HG03575 (cell line): ENCODE results near the gene ERI3.

Source experiments
- ATAC-seq: cut with Tn5 transposase; IDR thresholded peaks from one replicate; pipeline ENCODE4 v1.9.1; 2021; ENCODE audit not compliant: unreplicated experiment, insufficient number of reproducible peaks, low FRiP score; ENCODE audit errors: extremely low read depth

Gene ERI3

DNA sequence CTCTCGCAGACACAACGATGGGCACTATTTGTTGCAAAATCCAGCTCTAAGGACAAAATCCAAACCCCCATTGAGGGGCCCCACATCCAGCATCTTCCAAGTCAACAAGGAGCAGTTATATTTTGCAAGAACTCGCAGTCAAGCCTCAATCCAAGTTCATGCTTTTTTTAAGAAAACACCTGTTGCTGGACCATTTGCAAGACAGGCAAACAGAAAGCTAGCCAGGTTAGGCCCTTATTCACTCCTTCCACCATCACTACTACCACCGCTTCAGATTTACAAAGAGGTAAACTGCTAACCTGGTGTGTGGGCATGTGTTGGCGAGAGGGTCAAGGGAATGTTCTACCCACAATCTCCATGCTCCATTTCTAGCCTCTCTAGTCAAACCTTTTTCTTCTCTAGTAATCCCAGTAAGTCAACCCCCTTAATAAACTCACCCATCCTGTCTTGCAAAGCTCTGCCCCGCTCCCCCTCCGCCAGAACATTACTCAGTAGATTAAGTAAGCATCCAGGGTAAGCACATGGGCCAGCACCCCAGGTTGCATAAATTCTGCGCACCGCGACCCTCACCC lies 703 bp downstream of the ERI3 start:
- no peak for ATAC-seq

DNA sequence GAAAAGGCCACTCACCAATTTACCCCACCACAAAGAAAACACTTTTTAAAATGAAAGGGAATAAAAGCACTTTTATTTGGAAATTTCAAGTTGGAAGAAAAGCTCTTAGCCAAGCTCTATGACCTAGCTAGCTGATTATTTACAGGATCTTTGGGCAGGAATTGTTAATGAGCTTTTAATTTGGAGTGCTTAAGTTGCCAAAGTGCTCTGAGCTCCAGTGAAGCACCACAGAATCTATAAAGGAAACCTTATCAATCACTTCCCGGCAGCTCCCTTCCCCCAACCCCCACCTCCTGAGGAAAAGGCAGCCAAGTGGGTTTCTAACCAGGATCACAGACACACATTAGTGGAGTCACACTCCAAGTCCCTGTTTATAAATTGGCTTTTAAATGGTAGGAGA lies 1.5 kb downstream of the ERI3 start:
- ATAC-seq: no peak

DNA sequence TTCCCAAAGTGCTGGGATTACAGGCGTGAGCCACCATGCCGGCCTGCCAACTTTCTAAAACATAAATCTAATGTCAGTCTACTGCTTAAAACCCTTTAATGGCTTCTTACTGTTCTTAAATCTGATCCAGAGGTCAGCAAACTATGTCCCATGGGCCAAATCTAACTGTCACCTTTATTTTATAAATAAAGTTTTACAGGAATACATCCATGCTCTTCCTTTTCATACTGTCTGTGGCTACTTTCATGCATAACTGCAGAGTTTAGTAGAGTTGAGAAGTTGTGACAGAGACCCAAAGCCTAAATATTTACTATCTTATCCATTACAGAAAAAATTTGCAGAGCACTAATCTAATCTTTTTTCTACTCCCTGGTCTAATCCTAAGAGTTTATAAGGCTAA lies 3.8 kb downstream of the ERI3 start:
- no peak for ATAC-seq

DNA sequence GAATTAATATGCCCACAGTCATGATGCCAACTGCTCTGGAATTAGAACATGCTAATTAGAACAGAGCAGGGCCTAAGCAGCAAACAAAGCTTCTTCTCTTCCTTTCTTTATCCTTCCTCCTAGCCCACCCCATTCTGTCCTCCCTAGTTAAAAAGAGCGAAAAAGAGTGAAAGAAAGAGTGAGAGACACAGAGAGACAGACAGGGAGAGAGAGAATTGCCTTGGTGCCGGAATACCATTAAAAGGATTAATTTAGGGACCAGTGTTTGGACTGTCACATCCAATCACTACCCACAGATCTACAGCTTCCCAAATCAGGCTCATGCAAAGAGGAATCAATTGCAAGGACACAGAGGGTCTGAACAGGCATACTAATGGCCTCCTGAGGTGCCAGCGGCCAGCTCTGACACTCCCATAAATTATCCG lies 7.0 kb downstream of the ERI3 start:
- ATAC-seq: no peak

DNA sequence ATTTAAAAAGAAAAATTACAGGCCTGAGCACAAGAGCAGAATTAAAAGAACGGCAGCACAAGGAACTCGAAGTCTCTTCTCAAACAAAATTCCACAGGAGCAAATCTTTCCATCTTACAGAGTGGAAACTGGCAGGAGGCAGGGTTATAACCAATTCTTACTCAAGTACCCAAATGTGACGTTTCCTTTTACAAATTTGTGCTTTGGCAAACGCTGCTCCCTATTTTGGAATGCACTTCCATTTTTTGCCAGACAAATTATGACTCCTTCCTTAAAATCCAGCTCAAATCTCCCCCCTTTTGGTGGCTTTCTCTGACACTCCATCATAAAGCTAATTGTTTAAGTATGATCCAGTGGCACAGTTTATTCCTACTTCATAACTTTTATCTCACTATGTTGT lies 7.8 kb downstream of the ERI3 start:
- no peak for ATAC-seq

DNA sequence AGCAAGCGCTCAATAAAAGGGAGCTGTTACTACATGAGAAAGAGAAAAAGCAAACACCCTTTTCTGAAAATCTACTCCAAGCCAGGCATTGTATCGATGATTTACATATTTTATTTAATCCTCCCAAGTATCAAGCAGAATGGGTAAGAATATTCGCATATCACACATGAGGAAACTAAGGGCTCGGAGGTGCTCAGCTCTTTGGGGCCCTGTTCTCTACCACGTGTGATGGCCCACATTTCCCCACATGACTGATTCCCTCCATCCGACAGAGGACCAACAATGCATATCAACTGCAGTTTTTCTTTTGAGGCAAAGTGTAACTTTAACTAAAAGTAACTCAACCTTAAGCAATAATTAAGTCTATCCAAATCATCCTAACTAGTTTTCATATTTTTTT lies 8.2 kb downstream of the ERI3 start:
- no peak for ATAC-seq

DNA sequence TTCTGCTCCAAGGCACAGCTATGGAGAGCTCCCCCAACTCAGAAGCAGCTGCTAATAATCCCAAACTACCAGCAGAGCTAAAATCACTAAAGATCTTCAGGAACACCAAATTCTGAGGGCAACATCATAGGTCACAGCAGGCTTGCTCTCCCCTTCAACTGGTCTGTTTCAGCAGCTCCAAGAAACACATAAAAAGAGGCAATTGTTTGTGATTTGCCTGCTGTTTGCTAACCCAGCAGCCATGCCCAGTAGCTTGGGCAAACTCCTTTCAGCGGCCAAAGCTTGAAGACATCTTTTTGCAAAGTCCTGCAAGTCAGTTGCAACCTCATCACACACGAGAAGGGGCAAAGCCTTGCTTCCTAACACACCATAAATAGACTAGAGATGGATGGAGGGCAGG lies 8.9 kb downstream of the ERI3 start:
- no peak for ATAC-seq

DNA sequence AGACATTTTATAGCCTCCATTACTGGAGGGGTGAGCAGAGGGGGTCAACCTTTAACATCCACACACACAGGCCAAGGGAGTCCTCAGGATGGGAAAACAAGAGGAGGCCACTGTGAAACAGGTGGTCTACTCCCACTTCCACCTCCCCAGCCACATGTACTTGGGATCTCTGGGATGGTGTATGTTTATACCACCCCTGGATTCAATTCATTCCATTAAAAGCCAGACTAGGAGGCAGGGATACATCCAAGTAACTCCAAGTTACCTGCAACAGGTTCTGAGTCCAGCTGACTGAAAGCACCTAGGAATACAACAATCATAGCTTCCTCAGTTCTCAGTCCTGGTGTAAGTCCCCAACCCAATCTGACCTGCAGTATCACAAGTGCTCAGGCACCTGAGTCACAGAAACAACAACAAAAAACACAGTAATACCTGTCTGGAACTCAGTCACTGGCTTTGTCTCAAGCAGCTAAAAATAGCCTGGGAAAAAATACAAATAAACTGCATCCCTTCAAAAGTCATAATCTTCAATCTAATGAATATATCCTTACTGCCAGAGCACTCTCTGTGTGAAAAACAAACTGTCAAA lies 9.8 kb downstream of the ERI3 start:
- no peak for ATAC-seq

DNA sequence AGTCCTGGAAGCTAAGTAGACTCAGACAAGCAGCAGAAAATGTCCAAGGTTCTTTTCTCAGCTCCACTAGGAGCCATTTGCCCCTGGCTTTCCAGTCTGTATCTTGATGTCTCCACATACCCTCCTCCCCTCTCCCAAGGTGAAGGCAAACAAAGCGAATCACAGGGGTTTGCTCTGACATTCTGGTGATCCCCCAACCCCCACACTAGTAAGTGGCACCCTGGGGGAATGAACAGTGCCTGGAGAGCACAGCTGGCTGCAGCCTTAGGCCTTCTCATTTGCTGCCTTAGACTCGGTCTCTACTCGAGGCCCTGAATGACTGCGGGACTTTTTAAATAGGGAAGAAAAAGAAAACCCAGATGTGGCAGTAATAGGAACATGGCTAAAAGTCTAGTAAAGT lies 15.3 kb downstream of the ERI3 start:
- no peak for ATAC-seq

DNA sequence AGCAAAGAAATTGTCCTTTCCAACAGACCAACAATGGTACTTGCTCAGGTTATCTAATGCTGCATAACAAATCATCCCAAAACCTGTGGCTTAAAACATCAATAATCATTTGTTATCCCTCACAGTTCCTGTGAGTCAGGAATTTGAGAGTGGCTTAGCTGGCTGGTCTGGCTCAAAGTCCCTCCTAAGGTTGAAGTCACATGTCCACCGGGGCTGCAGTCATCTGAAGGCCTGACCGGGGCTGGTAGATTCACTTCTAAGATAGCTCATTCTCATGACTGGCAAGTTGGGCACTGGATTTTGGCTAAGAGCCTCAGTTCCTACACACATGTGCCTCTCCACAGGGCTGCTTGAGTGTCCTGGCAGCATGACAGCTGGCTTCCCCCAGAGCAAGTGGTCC lies 16.9 kb downstream of the ERI3 start:
- no peak for ATAC-seq

DNA sequence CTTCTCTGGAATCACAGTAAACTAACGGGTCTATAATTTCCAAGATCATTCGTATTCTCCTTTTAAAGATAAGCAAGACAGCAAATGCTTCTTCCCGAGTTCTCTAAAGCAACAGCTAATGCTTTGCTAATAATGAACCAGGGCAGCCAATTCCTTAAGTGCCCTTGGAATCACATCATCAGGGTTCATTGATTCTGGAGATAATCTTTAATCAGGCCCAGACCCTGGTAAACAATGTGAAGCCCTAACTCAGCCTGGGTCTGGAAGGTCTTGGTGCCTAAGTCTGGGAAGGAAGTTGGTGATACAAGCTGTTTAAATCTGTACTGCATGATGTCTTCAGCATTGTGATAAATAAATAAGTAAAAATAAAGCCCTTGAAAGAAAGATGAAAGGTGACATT lies 18.4 kb downstream of the ERI3 start:
- no peak for ATAC-seq

DNA sequence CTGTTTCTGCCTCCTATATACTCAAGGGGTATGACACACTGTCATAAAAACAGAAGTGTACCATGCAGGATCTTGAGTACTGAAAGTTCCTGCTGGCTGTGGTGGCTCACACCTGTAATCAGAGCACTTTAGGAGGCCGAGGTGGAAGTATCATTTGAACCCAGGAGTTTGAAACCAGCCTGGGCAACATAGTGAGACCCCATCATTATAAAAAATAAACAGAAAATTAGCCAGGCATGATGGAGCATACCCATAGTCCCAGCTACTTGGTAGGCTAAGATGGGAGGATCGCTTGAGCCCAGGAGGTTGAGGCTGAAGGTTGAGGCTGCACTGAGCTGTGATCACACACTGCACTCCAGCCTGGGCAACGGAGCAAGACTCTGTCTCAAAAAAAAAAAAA lies 20.1 kb downstream of the ERI3 start:
- no peak for ATAC-seq

DNA sequence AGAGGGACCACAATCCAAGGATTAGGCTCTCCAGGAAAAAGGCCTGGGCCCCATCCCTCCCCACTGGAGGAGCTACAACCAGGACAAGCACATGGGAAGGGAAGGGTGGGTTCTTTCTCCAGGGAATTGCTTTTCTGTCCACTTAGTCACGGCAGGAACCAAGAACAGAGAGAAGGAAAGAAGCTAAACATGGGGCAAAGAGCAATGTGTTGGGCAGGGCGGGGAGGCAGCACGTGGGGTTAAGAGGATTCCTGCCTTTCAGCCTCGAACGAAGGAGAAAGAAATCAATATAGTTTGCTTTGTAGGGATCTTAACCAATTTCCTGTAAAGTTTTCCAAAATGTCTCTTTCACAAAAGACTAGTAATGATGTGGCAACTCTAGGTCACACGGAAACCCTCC lies 21.7 kb downstream of the ERI3 start:
- ATAC-seq: no peak

DNA sequence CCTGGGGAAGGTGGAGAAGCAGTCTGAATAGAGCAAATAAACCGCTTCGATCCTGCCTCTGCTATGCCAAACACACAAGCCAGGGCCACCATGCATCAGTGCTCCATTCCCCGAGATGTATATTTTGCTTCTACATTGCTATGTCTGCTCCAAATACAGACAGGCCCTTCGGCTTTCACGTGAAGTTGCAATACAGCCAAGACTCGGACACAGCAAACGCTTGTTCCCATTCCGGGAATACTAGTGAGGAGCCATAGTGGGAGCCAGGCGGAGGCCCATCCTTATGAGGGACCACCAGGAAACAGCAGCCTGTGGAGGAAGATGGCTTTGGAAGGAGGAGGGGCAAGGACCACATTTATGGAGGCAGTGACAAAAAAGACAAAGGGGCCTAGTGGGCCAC lies 22.6 kb downstream of the ERI3 start:
- ATAC-seq: no peak

DNA sequence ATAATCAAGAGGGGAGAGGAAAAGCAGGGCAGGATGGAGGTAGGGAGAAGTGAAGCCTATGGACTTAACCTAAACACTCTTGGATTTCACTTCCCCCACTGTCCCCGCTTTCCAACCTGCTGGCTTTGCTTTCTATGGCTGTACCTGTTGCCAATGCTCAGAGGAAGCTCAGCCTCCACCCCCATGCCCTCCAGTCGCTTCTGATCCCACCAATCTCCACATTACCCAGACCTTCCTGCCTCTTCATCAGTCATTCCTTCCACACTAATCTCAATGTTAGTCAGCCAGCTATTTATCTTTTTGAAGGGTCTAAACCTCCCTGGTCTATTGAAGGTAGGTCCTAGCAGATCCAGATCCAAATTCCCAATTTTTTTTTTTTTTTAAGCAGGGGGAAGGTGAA lies 24.1 kb downstream of the ERI3 start:
- ATAC-seq: no peak

DNA sequence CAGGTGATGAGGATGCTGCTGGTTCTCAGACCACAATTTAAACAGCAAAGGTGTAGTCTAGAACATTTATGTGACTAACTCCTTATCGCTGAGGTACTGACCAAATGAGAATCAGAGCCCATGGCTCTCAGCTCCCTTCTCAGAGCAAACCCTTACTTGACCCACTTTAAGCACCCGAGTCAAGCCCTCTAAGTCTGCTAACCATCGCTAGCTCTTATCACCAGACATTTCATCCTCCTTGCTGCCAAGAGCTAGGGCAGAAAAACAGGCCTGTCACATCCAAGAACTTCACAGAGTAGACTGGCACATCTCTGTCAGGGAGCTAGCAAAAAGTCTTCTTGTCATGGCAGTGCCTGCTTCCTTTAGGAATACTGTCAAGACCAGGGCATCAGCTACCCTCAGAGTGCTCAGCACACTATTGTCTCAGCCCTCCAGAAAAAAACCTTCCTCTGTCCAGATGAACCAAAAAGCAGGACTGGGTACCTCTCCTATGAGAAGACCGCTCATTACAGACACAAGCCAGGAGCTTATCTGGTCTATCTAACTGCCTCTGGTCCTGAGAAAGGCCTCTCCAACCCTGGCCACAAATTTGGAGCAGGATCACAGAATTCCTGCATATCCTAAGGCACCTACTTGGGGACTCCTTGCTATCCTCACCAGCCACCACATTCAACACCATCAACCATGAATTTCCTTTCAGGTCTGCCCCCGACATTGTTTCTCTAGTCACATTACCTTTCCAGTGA lies 26.2 kb downstream of the ERI3 start:
- ATAC-seq: no peak

DNA sequence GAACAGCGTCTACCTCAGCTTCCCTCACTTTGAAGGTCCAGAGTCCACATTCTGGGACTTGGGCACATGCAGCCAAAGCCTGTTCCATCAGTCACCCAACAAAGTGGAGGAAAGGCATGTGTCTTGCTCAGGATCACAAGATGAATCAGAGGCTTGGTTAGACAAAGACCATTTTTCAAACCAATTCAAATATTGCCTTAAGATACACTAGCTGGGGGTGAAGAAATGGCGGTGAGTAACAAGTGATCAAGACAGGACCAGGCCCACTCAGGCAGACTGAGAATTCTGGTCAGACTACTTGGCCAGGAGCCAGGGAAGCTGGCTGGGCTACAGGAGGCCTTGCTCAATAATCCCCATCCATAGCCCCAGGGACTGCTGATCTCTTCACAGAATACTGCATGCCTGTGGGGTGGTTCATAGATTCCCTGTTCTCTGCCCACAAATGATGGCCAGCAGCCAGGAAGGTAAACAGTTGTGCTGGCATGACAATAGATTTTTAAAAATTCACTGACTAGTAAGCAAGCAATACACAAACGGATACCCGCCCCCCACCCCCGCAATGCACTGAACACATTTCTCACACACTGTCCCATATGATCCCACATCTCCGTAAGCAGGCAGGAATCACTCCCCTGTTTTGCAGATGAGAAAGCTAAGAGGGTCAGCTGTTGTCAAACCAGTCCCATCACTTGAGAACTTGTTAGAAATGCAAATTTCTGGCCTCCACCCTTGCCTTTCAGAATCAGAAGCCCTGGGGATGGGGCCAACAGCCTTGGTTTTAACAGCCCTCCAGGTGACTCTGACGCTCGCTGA lies 27.2 kb downstream of the ERI3 start:
- no peak for ATAC-seq

DNA sequence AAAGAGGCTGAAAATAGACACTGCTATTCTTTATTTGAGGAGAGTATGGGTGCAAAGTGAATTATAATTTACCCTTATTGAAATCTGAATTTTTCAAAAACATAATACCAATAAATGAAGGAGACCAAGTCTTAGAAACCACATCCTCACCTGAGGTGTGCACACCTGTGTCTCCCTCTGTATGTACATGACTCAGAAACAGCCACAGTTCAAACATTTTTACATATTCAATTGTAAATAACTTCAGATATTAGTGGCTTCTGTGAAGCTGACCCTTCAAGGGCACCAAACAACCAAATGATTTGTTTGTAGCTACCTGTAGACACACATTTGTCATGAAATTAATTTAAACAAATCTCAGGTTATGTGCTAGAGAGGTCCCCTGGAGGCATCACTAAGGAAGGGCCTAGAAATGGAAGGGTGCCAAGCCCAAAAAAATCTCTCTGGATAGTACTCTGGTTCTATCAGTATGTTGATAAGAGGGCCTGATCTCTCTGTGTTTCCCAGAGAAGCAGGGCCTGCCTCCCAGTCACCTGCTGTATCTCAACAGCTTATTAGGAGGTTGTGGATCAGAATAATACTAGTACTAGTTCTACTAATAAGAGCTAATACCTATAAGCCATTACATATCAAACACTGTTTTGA lies 28.1 kb downstream of the ERI3 start:
- no peak for ATAC-seq

DNA sequence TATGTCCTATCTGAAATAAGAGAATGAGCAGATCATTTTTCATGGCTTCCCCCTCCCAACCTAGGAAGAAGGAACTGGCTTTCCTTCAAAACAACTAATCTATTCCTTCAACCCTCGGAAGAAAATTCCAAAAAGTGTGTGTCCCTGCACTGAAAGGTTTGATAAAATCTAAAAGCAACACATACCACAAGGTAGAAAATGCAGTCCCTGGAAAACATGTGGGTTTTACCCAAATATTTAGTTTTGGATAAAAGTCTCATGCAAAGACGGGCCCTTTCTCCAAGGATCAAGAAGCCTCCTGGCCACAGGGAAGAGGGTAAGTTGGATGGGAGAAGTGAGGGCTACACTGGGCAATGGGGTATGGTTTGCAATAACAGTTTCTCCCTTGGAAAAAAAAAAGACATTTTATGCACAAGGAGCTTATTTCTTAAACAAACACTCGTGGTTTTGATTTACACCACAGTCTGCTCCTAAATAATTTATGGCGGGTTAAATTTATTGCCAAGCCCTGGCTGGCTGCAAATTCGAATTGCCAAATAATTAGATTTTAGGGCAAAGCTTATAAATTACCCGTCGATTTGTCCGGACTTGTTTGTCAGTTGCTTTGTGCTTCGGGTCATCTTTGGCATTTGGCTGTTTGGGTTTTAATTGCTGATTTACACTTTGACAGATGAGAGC lies 28.9 kb downstream of the ERI3 start:
- no peak for ATAC-seq
